CD4-positive, alpha-beta T cell treated with Interleukin-6 at 100 ng/mL for 8 hours (primary cell): Measurements from ENCODE around the gene ZBTB21.

Experiments used
- DNase-seq: peaks from one replicate; pipeline ENCODE4 v3.0.0-alpha.2; 2020; ENCODE audit warnings: mixed read lengths, low spot score

The ZBTB21 gene

DNA sequence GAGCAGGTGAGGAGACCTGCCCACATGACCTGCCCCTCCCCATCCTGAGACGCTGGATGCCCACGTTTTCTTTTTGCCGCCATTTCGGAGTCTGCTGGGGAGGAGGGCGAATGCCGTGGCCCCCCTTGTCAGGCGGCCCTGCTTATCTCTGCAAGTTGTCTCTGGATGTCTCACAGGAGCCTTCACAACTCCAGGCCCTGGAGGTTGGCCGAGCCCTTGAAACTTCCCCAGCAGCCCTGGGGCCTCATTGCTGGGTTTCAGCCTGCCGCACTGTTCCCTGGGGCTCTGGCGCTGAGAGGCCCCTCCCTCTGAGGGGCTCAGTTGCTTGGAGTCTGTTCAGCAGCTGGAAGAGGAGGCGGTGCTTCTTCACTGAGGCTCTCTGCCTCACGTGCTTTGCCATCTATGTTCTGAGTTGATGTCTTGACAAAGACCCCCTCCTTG is 29.8 kb upstream of the ZBTB21 start:
- no peak for DNase-seq

DNA sequence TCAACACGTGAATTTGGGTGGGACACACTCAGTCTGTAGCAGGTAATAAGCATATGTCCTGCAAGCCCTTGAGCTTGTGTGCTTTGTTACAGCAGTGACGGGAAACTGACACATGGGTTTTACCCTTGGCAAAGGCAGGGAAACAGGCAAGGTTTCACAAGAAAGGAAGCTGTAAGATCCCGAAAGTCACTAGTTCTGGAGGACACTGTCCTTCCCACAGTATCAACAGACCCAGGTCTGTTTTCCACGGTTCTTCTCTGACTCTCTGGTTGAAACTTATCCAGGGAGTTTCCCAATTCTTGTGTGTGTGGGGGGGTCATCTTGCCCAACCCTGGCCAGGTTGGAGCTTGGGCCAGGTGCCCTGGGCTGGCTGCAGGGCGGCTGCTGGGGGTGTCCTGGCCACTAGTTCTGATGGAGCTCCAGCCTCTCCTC is 29.3 kb upstream of the ZBTB21 start:
- DNase-seq = no peak

DNA sequence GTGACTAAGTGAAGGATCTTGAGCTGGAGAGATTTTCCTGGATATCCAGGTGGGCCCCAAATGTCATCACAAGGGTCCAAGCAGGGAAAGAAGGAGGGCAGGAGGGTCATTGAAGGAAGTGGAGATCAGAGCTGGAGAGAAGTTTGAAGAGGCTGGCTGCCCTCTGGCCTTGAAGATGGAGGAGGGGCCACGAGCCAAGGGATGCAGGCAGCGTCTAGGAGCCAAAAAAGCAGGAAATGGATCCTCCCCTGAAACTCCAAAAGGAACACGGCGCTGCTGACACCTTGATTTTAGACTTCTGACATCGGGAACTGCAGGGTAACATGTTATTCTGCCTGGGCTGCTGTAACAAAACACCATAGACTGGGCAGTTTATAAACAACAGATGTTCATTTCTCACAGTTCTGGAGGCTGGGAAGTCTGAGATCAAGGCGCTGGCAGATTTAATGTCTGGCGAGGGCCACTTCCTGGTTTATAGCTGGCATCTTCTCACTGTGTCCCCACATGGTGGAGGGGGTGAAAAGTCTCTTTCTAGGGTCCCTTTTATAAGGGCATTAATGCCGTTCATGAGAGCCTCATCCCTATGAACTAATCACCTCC is 28.8 kb upstream of the ZBTB21 start:
- no peak for DNase-seq

DNA sequence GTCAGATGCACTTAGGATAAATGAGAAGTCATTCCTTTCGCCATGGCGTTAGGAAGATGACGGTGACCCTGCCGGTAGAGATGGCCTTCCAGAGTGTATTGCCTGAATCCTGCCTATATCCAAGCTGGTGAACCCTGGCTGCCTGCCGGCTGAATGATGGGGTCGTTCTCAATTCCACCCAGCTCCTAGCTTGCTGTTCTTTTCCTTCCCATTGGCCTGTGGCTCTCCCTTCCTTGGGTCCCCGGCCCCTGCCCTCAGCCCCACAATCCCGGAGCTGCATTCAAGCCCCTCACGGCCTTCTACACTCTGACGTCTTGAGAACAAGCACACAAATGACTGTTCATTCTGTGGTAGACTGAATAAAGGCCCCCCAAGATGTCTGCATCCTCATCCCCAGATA is 28.2 kb upstream of the ZBTB21 start:
- DNase-seq = no peak

DNA sequence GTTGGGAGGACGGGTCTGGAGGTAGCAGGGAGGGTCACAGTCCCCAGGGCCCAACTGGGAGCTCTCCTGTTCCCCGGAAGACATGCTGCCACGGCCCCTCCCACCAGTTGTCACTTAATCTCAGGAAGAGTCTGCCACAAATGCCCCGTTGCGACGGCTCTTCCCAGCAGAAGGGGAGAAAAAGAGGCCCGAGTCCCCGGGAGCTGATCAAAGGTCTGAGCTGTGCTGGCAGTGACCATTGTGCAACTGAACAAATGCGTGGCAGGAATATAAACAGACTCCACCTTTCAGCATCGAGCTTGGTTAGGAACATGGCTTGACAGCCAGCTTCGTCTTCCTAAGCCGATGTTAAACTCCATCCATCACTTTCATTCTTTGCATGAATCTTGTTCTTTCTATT is 27.8 kb upstream of the ZBTB21 start:
- DNase-seq = no peak

DNA sequence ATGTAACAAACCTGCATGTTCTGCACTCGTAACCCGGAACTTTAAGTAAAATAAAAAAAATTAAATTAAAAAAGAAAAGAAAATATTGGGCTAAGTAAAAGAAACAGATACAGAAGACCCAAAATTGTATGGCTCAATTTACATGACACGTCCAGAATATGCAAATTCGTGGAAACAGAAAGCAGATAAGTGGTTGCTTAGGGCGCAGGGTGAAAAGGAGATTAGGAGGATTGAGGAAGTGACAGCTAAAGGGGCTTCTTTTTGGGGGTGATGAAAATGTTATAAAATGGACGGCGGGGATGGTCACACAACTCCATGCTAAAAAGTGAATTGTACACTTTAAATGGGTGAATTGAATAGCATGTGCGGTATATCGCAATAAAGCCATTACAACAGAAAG is 27.4 kb upstream of the ZBTB21 start:
- no peak for DNase-seq

DNA sequence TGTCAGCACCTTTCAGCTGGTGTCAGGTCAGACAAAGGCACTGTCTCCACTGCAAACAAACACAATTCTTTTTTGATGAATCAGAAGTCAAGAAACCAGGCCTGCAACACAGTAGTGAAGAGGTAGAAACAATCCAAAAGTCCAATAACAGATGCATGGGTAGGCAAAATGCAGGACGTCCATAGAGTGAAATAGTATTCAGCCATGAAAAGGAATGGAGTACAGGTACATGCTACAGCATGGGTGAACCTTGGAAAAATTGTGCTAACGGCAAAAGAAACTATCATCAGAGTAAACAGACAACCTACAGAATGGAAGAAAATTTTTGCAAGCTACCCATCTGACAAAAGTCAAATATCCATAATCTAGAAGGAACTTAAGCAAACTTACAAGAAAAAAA is 26.2 kb upstream of the ZBTB21 start:
- no peak for DNase-seq

DNA sequence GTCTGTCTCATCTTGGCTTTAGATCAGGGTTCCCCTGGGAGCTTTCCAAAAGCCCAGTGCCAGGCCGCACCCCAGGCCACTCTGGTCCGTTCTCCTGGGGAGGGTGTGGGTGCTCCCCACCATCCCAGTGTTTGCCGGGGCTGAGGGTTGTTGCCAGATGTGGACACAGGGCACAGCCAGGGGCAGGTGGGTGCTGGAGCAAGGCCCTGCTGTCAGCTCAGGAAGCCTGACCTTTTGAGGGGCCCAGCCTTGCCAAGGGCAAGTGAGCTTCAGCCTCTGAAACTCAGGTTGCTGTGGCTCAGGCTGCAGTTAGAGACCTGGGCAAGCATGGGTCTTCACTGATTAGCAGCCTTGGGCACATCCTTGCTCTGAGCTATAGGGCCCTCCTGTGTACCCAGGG is 22.8 kb upstream of the ZBTB21 start:
- no peak for DNase-seq

DNA sequence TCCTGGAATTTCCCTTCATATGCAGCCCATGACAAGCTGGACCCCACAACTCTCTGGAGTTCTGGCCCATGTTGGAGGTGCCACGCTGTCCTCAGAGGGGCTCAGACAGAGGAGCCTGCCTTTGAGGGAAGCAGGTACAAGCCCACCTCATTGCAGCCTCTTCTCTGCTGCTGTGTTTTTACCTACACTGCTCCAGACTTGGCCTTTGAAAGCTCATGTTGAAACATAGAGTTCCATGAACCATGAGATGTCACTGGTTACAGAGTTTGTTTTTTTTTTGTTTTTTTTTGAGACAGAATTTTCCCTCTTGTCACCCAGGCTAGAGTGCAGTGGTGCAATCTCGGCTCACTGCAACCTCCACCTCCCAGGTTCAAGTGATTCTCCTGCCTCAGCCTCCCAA is 22.1 kb upstream of the ZBTB21 start:
- no peak for DNase-seq

DNA sequence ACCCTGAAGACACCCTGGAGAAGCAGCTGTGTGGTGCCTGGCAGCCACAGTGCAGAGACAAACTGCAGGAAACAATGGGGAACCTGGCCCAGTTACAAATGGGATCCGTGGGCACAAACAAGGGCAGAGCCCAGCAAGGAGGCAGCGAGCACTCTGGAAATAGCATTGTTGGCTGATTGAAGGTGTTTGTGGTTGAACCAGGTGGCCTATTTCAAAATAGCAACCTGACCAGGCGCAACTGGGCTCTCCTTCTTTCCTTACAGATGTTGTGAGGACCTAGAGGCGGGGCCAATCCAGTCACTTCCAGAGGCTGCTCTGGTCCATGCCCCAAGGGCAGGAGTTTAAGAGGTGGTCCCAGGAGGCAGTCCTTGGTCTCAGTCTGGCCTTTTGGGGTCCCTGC is 21.7 kb upstream of the ZBTB21 start:
- DNase-seq = no peak

DNA sequence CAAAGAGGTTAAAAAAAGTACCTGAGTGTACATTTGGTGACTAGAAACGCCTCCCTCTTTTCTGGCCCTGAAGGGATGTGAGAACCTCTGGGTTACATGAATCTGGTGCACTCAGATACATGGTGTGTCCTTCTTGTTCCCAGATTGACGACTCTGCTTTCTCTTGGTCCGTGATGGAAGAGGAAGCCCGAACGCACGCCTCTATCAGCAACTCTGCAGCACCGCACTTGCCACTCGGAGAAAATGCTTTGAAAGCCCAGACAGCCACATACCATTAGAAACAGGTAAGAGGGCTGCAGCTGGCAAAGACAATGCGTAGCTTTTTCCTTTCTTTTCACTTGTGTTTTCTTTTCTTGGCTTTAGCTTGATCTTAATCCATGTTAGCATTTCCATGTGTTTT is 21.1 kb upstream of the ZBTB21 start:
- no peak for DNase-seq

DNA sequence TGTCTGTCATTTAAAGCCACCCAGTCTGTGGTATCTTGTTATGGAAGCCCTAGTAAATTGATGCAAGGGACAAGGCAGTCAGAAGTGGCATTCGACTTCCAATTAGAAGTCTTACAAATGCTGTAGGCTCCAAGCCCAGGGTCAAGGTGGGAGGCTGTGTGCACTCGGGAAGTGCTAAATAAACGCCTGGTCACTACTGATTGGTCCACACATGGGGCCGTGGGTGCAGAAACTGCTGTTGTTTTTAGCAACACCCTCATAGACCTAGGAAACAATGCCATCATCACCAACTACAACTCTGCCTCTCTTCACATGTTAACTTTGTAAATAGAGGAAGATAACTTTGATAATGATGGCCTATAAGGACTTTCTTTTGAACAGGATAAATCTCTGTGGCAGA is 20.2 kb upstream of the ZBTB21 start:
- DNase-seq = no peak

DNA sequence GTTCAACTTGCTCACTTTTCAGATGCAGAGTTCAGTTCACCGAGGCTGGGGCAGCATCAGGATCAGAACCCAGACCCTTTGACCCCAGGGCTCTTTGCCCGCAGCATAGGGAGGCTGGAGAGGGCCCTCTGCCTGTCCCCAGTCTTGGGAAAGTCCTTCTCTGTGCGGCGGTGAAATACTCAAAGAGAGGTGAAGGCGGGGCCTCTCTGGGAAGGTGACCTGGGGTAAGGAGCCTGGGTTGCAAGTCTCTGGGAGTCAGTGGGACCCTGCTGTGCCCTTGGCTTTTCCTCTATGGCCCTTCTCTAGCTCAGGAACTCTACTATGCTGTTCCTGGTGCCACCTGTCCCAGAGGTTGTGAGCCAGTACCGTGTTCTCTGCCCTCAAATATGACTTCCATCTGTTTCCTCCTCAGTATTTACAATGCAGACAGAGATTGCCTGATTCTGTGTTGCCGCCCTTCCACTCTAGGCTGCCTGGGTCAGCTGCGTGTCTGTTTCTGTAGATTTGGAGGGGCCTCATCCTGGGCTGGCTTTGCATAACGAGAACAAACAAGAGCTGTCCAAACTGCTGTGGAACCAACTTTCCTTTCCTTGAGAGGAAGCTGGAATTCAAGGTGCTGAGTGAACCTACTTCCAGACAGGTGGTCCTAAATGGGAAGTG is 18.7 kb upstream of the ZBTB21 start:
- no peak for DNase-seq

DNA sequence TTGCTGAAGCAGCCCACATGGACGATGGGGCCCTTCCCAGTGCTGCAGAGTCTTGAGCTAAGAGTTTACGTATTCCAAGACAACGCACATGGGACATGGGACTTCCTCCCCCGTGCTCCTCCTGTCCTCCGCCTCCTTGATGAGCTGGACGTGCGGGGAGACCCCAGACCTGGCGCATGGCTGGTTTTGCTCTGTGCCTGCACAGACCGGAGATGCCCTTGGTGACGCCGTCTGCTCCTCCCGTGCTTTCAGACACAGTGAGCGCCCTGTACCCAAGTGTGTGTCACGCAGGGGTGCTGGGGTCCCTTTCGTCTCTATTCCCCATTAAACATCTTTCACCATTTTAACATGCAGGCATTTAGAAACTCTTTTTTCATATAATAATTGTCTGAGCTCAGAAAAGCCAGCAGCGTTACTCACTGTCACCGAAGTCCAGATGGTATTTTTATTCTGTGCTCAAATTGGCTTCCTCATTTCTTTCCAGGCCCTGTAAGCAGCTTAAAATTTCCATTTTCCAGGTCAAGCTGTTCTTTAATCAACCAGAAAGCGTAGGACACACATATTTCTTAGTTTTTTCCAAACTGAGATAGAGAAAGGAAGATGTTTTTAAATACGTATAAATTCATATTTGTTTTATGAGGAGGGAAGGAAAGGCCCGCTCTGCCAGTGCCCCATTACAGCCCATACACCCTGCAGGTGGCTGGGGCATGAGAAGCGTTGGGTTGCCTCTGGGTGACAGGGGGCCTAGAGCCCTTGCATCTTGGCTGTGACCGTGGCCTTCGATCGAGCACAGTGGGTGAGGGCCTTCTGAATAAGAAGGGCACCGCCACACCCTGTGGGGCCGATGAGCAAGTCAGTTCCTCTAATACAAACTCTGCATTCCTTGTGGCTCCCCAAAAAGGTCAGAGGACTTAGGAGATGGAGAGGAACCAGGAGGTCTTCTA is 17.9 kb upstream of the ZBTB21 start:
- no peak for DNase-seq

DNA sequence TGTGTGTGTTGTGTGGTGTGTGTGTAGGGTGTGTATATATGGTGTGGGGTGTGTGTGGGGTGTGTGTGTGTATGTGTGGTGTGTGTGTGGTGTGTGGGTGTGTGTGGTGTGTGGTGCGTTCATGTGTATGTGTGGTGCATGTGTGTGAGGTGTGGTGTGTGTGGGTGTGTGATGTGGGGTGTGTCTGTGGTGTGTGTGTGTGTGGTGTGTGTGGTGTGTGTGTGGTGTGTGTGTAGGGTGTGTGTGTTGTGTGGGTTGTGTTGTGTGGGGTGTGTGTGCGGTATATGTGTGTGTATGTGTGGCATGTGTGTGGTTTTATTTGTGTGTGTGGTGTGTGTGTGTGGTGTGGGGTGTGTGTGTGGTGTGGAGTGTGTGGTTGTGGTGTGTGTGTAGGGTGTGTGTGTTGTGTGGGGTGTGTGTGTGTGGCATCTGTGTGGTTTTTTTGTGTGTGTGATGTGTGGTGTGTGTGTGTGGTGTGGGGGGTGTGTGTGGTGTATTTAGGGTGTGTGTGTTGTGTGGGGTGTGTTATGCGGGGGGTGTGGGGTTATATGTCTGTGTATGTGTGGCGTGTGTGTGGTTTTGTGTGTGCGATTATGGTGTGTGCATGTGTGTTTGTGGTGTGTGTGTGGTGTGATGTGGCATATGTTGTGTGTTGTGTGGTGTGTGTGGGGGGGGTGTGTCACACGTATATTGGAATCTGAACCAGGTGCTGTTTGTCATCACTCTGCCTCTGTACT is 17.1 kb upstream of the ZBTB21 start:
- DNase-seq = no peak

DNA sequence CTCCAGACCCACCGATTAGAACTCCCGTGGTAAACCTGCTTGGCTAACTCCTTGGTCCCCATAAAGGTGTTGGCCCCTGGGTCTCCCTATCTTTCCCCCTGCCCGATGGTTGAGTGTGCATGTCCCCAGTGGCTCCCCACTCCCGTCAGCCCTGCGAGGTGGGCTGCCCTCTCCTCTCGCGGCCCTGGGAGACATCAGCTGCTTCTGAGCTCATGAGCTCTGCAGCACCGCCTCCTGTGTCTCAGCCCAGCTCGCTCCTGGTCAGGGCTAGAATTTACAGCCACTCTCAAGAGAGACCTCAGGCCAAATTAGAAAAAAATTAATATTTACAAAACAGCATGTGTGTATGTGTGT is 15.9 kb upstream of the ZBTB21 start:
- no peak for DNase-seq

DNA sequence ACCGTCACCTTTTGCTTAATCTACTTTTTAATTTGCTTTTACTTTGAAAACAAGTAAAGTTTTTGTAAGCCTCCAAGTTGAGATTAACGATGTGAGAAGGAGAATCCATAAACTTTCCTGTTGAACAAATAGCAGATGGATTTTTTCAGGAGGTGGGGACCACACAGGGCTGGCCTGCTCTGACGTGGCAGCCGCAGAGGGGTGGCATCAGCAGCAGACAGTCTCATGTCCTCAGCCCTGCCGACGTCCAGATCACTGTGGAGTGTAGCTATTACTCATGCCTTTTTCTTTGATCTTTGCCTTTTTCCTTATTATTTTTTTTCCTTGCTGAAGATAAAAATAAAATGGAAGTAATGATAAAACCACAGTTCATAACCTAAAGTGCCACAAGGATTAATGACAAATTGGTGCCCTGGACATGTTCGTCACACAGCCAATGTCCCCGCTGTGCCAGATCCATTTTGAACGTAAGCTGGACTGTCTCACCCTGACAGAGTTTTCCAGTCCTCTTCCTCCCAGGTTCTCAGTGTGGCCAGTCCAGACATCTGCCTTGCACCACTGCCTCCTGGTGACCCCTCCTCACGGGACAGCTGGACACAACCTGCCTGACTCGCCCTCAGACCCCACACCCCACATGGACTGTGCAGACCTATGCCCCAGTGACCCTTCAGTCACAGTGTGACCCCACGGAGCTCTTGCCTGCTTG is 15.4 kb upstream of the ZBTB21 start:
- DNase-seq = no peak

DNA sequence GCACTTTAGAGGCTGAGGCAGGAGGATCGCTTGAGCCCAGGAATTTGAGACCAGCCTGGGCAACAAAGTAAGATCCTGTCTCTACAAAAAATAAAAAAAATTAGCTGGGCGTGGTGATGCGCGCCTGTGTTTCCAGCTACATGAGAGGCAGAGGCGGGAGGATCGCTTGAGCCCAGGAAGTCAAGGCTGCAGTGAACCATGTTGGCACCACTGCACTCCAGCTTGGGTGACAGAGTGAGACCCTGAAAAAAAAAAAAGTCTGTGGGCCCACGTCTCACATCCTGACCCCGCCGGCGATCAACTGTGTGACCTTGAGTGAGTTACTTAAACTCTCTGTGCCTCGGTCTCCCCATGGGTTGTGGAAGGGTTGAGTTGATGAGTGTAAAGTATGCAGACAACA is 12.7 kb upstream of the ZBTB21 start:
- DNase-seq = no peak

DNA sequence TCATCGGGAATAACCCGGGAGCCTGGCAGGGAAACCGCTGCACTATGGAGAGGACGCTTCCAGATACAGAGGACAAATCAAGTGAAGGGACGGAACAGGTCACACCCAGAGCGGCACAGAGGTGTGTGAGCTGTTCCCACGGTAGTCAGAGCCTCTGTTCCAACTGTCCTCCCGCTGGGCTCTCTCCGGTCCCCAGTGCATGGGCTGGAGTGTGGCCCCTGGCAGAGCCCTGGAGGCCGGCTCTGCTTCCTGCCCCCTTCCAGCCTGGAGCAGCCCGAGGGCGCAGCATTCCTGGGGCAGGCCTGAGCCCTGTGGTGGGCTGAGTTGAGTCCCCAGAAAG is 11.9 kb upstream of the ZBTB21 start:
- no peak for DNase-seq

DNA sequence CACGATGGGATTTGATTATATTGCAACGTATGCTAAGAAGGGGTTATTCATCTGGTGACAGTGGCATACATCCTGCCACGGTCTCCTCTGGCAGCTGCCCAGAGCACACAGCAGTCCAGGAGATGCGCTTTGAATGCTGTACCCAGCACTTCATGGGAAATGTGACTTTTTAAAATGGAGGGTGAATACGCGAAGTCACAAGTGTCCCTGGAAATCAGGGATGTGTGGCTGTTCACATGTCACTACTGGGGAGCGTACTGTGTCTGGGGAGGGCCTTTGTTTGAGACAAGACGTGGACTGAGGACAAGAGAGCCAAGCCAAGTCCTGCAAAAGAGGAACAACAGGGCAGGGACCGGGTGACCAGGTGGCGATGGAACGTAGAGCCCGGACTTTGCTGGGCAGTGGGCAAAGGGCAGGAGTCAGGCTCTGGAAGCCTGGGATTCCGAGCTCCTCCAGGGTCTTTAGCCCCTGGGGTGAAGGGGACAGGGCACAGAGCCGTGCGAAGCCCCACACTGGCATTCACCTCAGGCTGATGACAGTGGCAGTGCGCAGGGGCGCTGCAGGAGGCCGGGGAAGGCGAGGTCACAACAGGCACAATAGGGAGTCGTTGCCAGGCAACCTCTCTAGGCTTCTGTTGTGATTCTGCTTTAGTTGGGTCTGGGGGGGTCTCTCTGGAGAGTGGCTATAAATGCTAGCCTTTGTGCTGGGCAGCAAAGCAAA is 11.4 kb upstream of the ZBTB21 start:
- DNase-seq = no peak

DNA sequence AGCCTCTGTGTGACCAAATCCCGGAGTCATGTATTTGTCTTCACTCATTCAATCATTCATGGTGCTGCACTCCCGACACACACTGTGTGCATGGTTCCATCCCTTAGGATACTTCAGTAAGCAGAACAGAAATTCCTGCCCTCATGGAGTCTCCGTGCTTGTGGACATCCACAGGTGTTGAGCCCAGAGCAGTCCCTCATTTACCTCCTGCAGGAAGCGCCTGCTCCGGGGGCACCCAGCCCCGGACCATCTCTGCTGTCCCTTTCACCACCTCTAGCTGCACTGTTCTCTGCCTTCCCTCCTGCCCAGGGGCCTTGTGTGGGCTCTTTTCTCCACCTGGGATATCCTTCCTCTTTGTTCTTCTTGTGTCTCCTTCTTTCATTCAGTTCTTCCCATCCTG is 9.5 kb upstream of the ZBTB21 start:
- DNase-seq = no peak
